SKM-1 (cell line): ENCODE results near the gene DDX11.
"Not testable (repeated sequence)": the region's sequence is repeated elsewhere in the genome, so short reads cannot be mapped to it uniquely, and the experiment has no call there.

Source experiments
- DNase-seq: peaks from one replicate; lab custom pipeline; 2025; ENCODE audit not compliant: unreplicated experiment; lab: John Stamatoyannopoulos, UW

The DDX11 gene

GRCh38 chr12:31073527-31074332, at the start of gene DDX11:
TSS of gene DDX11 (plus strand) at chr12:31073860. CDS start at chr12:31078394, 4,534 bp downstream.
- peak; percentile 10 for DNase-seq

DNA sequence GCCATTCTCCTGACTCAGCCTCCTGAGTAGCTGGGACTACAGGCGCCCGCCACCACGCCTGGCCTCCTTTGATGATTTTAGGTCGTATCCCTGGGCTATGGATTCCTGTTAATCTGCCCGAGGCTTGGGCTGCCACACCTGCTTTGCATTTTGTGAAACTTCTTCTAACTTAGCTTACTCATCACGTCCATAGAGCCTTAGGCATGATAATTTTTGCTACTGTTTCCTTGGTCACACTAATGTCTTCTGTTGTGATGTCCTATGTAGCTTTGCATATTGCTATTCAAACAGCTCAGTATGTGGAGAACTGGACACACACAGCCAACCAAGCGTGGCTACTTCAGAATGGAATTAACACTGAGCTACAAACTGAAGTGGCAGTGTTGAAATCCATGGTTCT, 47.5 kb upstream of the DDX11 start:
- DNase-seq: no peak

DNA sequence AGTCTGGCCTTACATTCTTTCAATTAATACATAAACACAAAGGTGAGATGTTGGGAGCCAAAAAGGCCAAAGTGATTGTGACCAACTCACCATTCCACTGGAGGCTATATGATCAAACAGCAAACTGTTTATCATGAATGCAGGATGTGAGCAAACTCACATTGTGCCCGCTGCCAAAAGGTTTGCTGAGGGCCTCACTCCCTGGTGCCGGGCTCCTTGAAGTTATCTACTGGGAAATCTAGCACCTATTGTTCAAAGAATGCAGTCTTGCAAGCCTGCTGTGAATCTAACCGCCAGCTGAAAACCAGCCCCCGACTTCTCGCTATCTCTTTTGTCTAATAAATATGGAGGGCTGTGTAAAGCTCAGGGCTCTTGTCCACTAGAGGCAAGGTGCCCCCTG, 46.7 kb upstream of the DDX11 start:
- not testable (repeated sequence) for DNase-seq

GRCh38 chr12:31029468-31029867, 44.2 kb upstream of the DDX11 start:
- DNase-seq: no peak

- DNase-seq: no peak
These were observed 43.6 kb upstream of the DDX11 start for GRCh38 chr12:31029916-31030562.

DNA sequence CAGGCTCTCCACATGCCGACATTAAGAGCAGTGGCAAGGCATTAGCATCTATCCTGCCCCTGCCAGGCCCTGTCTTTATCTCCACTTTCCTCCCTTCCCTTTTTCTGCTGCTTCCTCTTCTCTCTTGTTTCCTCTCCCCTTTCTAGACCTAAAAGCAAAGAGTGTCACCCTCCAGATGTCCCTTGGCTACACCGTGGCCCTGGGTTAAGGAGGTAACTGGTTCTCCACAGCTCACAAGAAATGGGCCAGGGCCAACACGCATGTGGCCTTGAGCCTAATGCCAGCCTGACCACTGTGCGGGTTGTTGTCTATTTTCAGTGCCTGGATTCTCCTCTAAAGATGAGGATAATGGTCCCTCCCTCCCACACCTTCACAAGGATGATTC, 41.7 kb upstream of the DDX11 start:
- DNase-seq: no peak

DNA sequence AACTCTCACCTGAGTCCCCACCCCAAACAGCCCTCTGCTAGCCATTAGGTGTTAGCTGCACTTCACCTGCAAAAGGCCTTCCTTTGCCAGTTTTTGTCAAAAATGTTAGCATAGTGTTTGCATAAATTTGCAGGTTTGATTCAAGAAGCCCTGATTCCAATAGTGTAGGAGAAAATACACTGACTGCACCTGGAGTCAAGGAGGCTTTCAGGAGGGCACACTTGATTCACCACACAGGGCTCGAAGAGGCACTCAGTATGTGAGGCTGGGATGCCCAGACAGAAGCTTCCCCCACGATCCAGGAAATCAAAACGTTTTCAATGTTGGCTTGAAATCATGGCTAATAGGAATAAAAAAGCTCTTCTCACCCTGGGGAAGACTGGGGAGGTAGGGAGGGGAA, 40.5 kb upstream of the DDX11 start:
- DNase-seq: no peak

- no peak for DNase-seq
These were observed 40.0 kb upstream of the DDX11 start for GRCh38 chr12:31033681-31034080.

GRCh38 chr12:31034372-31034771, 39.3 kb upstream of the DDX11 start:
- DNase-seq: no peak

DNA sequence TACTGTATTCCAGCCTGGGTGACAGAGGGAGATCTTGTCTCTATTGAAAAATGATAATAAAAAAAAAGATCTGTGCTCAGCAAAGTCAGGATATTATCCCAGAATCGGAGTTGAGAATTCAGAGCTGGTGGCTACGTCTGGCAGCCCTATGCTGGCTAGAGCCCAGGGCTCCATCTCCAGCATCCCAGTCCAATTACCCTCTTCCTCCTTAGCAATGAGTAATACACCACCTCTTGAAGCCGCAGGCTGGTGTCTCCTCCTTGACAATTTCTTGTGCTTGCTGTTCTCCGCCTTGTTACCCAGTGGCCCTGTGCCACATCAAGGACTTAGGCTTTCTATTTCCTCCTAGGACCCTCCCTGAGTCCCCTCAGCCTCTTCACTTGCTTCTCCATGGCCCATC, 38.4 kb upstream of the DDX11 start:
- DNase-seq: no peak

GRCh38 chr12:31035967-31036665, 37.5 kb upstream of the DDX11 start:
- DNase-seq: no peak

DNA sequence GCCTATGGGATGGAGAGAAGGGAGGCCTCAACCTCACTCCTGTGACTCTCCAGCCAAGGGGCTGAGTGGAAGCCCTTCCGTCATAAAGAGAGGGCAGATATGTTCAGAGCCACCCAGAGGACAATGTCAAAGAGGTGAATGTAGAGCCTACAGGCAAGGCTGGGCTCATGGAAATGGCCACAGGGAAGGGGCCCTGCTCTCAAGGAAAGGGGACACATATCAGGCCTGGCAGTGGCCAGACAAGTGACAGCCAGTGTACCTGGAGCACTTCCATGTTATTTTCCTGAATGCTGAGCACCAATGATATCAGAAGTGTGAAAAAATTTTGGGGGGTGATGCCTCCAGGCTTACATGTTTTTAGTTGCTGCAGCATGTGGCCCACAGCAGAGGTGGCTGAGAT, 36.6 kb upstream of the DDX11 start:
- no peak for DNase-seq

DNA sequence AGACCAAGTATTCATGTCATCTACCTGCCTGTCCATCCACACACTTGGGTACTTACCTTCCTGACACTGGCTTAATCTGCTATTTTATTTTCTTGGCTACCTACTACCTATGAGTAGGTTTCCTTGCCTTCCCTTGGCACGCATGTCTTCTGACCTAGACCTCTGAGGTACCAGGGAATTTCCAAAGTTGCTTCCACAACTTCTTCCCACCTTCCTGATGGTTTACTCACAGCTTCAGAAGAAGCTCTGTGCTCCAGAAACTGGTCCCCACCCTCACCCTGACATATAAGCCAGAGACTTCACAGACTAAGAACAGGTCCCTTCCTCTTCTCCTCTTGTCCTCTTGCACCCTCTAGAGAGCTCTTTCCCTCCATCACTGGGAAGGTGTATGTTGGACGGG, 35.7 kb upstream of the DDX11 start:
- DNase-seq: no peak

- no peak for DNase-seq
These were observed 32.6 kb upstream of the DDX11 start for GRCh38 chr12:31041033-31041564.

DNA sequence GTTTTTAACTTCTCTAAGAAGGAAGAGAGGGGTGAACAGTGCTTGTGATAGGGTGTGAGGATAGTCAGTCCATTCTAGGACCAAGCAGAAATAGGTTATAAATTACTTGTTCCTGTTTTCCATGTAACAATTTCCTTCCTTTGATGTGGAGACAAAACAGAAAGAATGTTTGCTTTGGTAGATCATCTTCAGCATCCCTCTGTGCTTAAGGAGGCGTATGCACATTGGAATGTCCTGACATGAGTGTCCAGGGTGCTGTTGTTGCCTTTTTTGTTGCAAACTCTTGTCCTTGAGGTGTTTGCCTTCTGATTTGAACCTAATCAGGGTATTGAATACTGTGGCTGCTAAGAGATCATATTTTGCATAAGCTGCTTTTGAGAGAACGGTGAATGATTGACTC, 23.5 kb upstream of the DDX11 start:
- not testable (repeated sequence) for DNase-seq

DNA sequence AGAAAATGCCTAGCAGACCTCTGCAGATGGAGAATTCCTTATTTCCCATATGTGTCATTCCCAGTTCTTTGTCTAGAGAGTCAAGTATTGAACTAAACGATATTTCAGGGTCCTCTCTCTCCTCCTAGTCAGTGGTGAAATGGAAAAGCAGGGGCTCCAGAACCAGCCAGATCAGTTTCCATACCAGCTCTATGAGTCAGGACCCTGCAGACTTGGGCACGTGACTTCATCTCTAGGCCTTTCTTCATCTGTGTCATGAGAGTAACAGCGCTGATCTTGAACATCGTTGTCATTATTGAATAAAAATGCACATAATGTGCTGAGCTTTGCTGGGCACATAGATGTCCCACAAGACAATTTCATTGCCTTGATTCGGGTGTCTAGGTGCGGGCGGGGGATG, 23.1 kb upstream of the DDX11 start:
- not testable (repeated sequence) for DNase-seq

DNA sequence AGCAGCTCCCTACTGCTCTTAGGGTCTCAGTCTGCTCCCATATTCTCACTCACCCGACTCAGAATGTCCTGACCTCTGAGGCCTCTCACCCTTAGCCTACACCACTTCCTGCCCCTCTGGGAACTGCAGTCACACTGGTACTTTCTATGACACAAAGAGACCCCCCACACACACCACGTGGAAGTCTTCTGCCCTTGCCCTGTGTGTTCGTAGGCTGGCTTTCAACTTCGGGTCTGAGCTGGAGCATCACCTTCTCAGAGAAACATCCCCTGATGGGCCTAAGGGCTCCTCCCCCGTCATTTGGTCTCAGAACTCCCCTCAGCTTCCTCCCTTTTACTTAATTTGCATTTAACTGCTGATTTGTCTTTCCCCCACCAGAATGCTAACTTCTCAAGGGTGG, 22.0 kb upstream of the DDX11 start:
- DNase-seq: not testable (repeated sequence)

- DNase-seq: not testable (repeated sequence)
These were observed 21.5 kb upstream of the DDX11 start for GRCh38 chr12:31052121-31052520.

DNA sequence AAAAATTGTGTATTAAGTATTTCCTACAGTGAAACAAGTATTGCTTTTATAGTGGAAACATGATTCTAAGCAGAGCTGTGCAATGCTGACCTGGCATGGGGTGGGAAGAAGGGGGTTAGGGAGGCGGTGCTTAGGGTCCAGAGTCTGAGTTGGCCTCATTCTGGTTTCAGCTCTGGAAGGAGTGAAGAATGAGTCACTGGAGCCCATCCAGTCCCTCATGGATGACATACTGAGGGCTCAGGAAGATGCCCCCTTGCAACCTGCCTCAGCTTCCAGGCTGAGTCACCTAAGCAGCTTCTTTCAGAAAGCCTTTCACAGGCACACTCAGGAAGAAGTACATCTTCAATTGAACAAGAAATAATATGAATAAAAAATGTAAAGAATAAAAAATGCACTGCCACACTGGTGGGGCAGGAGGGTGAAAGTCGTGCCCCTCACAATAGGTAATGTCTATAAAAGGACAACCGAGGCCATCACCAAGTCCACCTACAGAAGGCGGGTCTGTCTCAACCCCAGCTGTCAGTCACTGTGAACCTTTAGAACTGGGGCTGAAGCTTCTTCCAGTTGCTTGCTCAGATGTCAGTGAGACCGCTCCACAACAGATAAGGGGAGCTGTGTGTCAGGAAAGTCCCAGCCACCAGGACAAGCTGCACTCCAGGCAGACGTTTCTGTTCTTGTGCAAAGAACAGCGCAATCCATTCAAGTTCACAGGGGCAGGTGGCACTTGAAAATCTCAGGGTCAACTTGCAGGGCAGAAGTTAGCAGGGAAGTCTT, 20.8 kb upstream of the DDX11 start:
- not testable (repeated sequence) for DNase-seq

GRCh38 chr12:31053944-31054343, 19.7 kb upstream of the DDX11 start:
- DNase-seq: not testable (repeated sequence)

DNA sequence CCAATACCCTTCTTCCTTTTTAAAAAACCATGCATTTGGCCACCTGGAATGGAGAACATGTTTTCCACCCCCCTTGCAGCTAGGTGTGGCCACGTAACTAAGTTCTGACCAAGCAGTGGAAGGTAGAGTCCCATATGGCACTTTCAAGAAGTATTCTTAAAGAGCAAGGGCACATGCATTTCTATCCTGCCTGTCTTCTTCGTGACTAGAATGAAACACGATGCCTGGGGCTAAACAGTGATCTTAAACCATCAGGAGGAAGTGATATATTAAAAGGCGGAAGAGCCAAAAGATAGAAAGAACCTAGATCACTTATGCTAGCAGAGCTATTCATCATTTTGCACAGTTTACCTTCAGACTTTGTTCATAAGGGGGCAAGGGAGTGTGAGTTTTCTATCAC, 16.0 kb upstream of the DDX11 start:
- no peak for DNase-seq
